Measurements from ENCODE around the gene SPO11.

SPO11 gene

GRCh38 chr20:57385940-57386339 is 56.3 kb downstream of the SPO11 start:
- no peaks in the 10 kb centered on the region for H3K9me3 Mint-ChIP-seq
- H3K4me3 Mint-ChIP-seq = no peak overlapping the region
- ATAC-seq = no peak
- peaks cover 27% of the 10 kb centered on the region for H3K36me3 Mint-ChIP-seq
- no peak for DNase-seq (ENCODE audit: low spot score in 2 of 2)
- H3K27ac Mint-ChIP-seq = no peak overlapping the region
- peaks cover 39% of the 10 kb centered on the region for H3K4me1 Mint-ChIP-seq

- Mint-ChIP-seq H3K4me3 (no peak overlapping the region), H3K9me3 (no peaks in the 10 kb centered on the region)
Observed at GRCh38 chr20:57386762-57387161, 57.2 kb downstream of the SPO11 start.

GRCh38 chr20:57387463-57387862 is 57.9 kb downstream of the SPO11 start:
- ATAC-seq (no peak), DNase-seq (ENCODE audit: low spot score in 2 of 2) (no peak)
- Mint-ChIP-seq H3K9me3 (no peaks in the 10 kb centered on the region), H3K4me3 (no peak overlapping the region), H3K4me1 (peaks cover 31% of the 10 kb centered on the region), H3K27ac (no peak overlapping the region), H3K36me3 (peaks cover 29% of the 10 kb centered on the region)

More at GRCh38 chr20:57386762-57387161, 57.2 kb downstream of the SPO11 start:
- Mint-ChIP-seq H3K36me3 (peaks cover 23% of the 10 kb centered on the region), H3K27ac (no peak overlapping the region), H3K4me1 (peaks cover 38% of the 10 kb centered on the region)
- no peak for ATAC-seq
- DNase-seq (ENCODE audit: low spot score in 2 of 2) = no peak

- ATAC-seq = no peak
- DNase-seq (ENCODE audit: low spot score in 2 of 2) = no peak
- H3K27ac Mint-ChIP-seq = no peak overlapping the region
- no peaks in the 10 kb centered on the region for H3K9me3 Mint-ChIP-seq
- H3K4me3 Mint-ChIP-seq = no peak overlapping the region
- H3K4me1 Mint-ChIP-seq = peaks cover 30% of the 10 kb centered on the region
- H3K36me3 Mint-ChIP-seq = peaks cover 32% of the 10 kb centered on the region
Observed at GRCh38 chr20:57387945-57388371, 58.4 kb downstream of the SPO11 start.

DNA sequence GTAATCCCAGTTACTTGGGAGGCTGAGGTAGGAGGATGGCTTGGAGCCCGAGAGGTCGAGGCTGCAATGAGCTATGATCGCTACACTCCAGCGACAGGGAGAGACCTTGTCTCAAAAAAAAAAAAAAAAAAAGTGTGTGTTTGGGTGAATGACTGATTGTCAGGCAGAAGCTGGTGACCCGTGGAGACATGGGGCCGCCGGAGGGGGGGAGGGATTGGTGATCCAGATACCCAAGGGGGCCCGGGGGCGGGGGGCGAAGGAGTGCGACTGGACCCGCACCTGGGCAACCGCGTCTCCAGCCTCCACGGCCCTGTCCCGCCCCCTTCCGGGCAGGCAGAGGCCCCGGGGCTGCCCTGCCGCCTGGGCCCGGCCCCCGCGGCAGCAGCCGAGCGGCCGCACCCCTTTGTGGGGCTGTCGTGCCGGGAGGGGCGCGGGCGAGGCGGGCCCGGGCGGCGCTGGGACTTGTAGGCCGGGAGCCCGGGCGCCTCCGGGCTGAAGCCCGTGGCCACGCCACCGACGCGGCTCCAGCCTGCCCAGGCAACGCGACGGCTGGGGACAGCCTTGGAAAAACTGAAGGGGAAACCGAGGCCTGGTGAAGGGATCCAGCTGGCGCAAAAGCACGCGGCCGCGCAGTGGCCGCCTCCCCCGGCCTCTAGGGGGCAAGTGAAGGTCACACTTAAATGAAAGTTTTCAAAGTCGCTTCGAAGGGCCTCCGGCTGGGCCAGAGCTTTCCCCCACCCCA is 59.5 kb downstream of the SPO11 start:
- peak overlapping the region; percentile 91 for H3K4me3 Mint-ChIP-seq
- H3K27ac Mint-ChIP-seq = peak overlapping the region; percentile 94
- ATAC-seq (peak; percentile 52), DNase-seq (ENCODE audit: low spot score in 2 of 2) (peak; percentile 46 to 83)
- peaks cover 38% of the 10 kb centered on the region for H3K36me3 Mint-ChIP-seq
- no peaks in the 10 kb centered on the region for H3K9me3 Mint-ChIP-seq
- peaks cover 33% of the 10 kb centered on the region for H3K4me1 Mint-ChIP-seq

- ATAC-seq = peak; percentile 14
- H3K36me3 Mint-ChIP-seq = peaks cover 46% of the 10 kb centered on the region
- peak; percentile 52 to 78 for DNase-seq (ENCODE audit: low spot score in 2 of 2)
- H3K4me1 Mint-ChIP-seq = peaks cover 38% of the 10 kb centered on the region
- peak overlapping the region; percentile 91 for H3K4me3 Mint-ChIP-seq
- H3K9me3 Mint-ChIP-seq = no peaks in the 10 kb centered on the region
- H3K27ac Mint-ChIP-seq = peak overlapping the region; percentile 94
Observed at GRCh38 chr20:57389695-57390603, 60.3 kb downstream of the SPO11 start.

DNA sequence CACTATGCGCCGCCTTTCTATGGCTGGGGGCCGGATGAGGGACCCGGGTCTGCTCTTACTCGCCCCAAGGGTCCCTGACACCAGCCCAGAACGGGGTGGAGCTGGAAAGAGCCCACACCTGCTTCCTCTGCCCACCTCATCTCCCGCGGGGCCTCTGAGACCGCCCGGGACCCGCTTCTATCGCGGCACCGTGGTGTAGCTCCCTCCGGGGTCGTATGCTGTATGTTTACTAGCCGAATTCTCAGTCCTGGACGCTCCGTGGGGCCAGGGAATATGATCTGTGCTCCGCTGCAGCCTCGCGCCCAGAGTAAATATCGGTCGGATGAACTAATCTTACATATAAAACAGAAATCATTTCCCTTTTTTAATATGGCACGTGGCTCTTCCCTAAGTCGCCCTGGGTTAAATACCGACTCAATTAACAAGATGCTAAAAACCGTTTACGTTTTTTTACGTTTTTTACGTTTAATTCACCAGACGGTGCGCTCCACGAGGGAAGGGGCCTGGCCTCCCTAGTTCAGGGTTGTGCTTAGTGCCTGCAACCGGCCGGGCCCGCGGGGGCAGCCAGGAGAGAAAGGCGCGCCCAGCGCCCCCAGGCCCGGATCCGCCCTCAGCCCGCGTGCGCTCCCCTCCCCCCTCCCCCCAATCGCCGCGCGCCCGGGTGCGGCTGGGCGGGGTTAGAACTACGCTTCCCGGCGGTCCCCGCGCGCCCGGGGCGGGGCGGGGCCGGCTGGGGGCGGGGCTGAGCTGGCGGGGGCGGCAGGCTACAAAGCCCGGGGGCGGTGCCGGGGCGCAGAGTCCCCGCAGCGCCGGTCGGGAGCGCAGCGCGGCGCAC is 61.2 kb downstream of the SPO11 start, which contains the start of gene RBM38:
RBM38 (plus strand) TSS at position 793 of the 835 bp plus-strand sequence. CDS start 186 bp downstream, outside the sequence.
- Mint-ChIP-seq H3K9me3 (no peaks in the 10 kb centered on the region), H3K27ac (peak within 1 kb of the TSS; percentile 94), H3K36me3 (peaks cover 55% of the 10 kb centered on the region), H3K4me1 (peaks cover 41% of the 10 kb centered on the region), H3K4me3 (peak within 1 kb of the TSS; percentile 91)
- DNase-seq (ENCODE audit: low spot score in 2 of 2) = peak; percentile 75 to 87
- peak; percentile 68 for ATAC-seq

DNA sequence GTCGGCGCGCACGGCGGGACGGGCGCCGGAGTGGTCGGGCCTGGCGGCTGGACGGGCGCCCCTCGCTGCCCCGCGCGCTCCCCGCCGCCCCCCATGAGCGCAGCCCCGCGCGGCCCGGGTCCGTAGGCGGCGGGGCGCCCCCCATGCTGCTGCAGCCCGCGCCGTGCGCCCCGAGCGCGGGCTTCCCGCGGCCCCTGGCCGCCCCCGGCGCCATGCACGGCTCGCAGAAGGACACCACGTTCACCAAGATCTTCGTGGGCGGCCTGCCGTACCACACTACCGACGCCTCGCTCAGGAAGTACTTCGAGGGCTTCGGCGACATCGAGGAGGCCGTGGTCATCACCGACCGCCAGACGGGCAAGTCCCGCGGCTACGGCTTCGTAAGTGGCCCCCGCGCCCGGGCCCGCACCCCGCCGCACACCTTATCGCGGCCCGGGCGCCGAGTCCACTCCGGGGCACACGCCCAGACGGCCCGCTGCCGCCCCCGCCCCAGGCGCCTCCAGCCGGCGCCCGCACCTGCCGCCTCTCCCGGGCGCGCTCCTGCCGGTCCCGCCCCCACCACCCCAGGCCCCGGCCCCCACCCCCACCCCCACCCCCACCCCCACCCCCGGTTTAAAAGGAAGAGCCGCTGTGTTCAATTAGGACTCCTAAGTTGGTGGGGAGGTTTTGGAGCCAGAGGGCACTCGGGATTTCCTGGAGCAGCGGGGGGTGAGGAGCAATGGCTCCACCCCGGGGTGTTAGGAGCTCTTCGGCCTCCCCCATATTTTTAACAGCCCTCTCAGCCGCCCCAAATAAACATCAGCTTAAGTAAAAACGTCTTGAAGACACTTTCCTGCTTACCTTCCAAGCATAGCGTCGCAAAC is 62.1 kb downstream of the SPO11 start:
- Mint-ChIP-seq H3K4me1 (peaks cover 49% of the 10 kb centered on the region), H3K27ac (peak overlapping the region; percentile 92), H3K9me3 (no peaks in the 10 kb centered on the region), H3K36me3 (peaks cover 64% of the 10 kb centered on the region), H3K4me3 (peak overlapping the region; percentile 91)
- no peak for DNase-seq (ENCODE audit: low spot score in 2 of 2)
- ATAC-seq = peak; percentile 27

DNA sequence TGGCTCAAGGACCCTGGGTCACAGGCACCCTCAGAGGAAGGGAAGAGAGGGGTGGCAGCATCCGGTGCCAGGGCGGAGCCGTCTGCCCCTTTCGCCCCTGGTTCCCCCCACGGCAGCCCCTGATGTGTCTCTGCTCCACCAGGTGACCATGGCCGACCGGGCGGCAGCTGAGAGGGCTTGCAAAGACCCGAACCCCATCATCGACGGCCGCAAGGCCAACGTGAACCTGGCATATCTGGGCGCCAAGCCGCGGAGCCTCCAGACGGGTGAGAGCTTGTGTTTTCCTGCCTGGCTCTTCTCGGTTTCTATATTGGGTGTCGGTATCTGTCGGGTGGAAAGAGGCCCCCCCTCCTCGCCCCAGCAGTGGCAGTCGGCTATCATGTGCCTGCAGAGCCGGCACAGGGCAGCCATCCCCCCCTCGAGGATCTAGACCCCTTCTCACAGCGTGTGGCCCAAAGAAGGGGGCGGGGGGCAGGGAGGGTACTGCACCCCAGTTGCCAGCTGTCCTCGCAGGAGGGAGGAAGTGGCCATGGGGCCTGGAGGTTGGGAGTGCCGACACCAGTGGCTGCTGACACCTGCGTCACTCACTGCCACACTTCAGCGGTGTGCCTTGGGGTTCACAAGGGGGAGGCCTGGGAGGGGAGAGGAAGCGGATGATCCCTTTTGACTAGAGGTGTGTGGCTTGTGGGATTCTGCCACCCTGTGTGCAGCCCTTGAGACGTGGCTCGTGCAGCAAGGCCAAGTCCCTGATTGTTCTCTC is 63.1 kb downstream of the SPO11 start:
- Mint-ChIP-seq H3K4me3 (peak overlapping the region; percentile 91), H3K27ac (peak overlapping the region; percentile 92), H3K4me1 (peaks cover 59% of the 10 kb centered on the region), H3K9me3 (no peaks in the 10 kb centered on the region), H3K36me3 (peaks cover 74% of the 10 kb centered on the region)
- DNase-seq (ENCODE audit: low spot score in 2 of 2) = peak; percentile 57 to 84
- ATAC-seq = peak; percentile 72
